Panc1 (cell line): ENCODE measurements around the gene SHANK2.

Experiments used
- CTCF ChIP-seq: fragments of 450-650 bp; IDR thresholded peaks from 2 replicates; pipeline ENCODE4 v1.5.1; 2017; ENCODE audit warnings: mild to moderate bottlenecking
- POLR2AphosphoS5 ChIP-seq: IDR thresholded peaks from 2 replicates; pipeline ENCODE4 v1.6.1; 2012; ENCODE audit warnings: mild to moderate bottlenecking, low read depth, low read length, moderate library complexity
- REST ChIP-seq, 2 experiments: IDR thresholded peaks; 2 replicates each; pipeline ENCODE4 v1.6.1; 2011 to 2012; ENCODE audit warnings: low read depth in 2 of 2, control low read depth in 1 of 2, low read length in 1 of 2, mild to moderate bottlenecking in 1 of 2, moderate library complexity in 1 of 2; ENCODE audit not compliant: insufficient read depth in 1 of 2
- SIN3A ChIP-seq: IDR thresholded peaks from 2 replicates; pipeline ENCODE4 v1.6.1; 2012; ENCODE audit warnings: low read depth, mild to moderate bottlenecking, low read length, moderate library complexity, borderline replicate concordance; ENCODE audit not compliant: insufficient read depth

GRCh38 chr11:71294846-71295600, 42.6 kb upstream of the SHANK2 start:
- TF ChIP-seq CTCF (no peak), REST (IDR thresholded peaks at IDR 0.05; ENCODE audit: insufficient read depth in 1 of 2, low read depth in 2 of 2, low read length in 1 of 2) (no peak), POLR2AphosphoS5 (no peak), SIN3A (no peak)
